ENCODE measurements around the gene SIRPB1.
"Not testable (repeated sequence)": the region's sequence is repeated elsewhere in the genome, so short reads cannot be mapped to it uniquely, and the experiment has no call there.

SIRPB1 gene

GRCh38 chr20:1588533-1589460 is 31.0 kb downstream of the SIRPB1 start:
- no peak for DNase-seq

- DNase-seq: no peak
These were observed 31.9 kb downstream of the SIRPB1 start for GRCh38 chr20:1587781-1588532.

- DNase-seq: no peak
These were observed 40.3 kb downstream of the SIRPB1 start for GRCh38 chr20:1579488-1579887.

GRCh38 chr20:1577906-1578305 is 41.9 kb downstream of the SIRPB1 start:
- DNase-seq: no peak

GRCh38 chr20:1577313-1577712 is 42.5 kb downstream of the SIRPB1 start:
- not testable (repeated sequence) for DNase-seq

GRCh38 chr20:1576641-1577040 is 43.2 kb downstream of the SIRPB1 start:
- DNase-seq: no peak

- DNase-seq: not testable (repeated sequence)
These were observed 43.8 kb downstream of the SIRPB1 start for GRCh38 chr20:1576003-1576402.

- not testable (repeated sequence) for DNase-seq
These were observed 48.2 kb downstream of the SIRPB1 start for GRCh38 chr20:1571583-1571982.
